Measurements from ENCODE around the gene SANBR.

SANBR gene

GRCh38 chr2:61045999-61046398 lies 19.7 kb upstream of the SANBR start:
- Histone ChIP-seq H2BK15ac (ENCODE audit: low read depth, poor library complexity, severe bottlenecking) (no peak overlapping the region), H3K4me3 (ENCODE audit: insufficient read depth in 1 of 2, low read depth in 1 of 2, low read length in 2 of 2) (no peak overlapping the region), H3K14ac (ENCODE audit: low read length in 2 of 2) (no peak overlapping the region), H2AK5ac (ENCODE audit: low read length, severe bottlenecking) (no peak overlapping the region), H3K27me3 (ENCODE audit: control insufficient read depth in 1 of 2, insufficient read depth in 1 of 2, low read length in 2 of 2) (no peaks in the 10 kb centered on the region), H3K4ac (ENCODE audit: low read depth in 1 of 2, low read length in 2 of 2) (no peak overlapping the region), H4K8ac (ENCODE audit: low read length) (no peak overlapping the region), H3K18ac (ENCODE audit: low read depth in 1 of 2, low read length in 2 of 2) (no peak overlapping the region), H3K36me3 (ENCODE audit: control insufficient read depth in 1 of 2, insufficient read depth in 2 of 2, low read depth in 1 of 2, low read length in 2 of 2) (peaks cover 12 to 50% of the 10 kb centered on the region in 2 experiments), H4K91ac (ENCODE audit: low read length) (no peak overlapping the region), H2BK5ac (ENCODE audit: low read depth, low read length, poor library complexity, severe bottlenecking) (no peak overlapping the region), H2BK12ac (ENCODE audit: low read length in 2 of 2) (no peak overlapping the region), H3K4me2 (ENCODE audit: low read length, poor library complexity, severe bottlenecking) (no peak overlapping the region), H3K9ac (ENCODE audit: low read length) (no peak overlapping the region), H2BK120ac (ENCODE audit: low read depth, low read length) (no peak overlapping the region), H3K9me3 (ENCODE audit: control insufficient read depth, low read length) (no peaks in the 10 kb centered on the region), H3K79me1 (replicated peaks; ENCODE audit: low read length, poor library complexity, severe bottlenecking) (peaks cover 10% of the 10 kb centered on the region), H3K23ac (ENCODE audit: low read length in 2 of 2) (no peak overlapping the region), H3K4me1 (ENCODE audit: control insufficient read depth, insufficient read depth, low read depth, low read length) (no peaks in the 10 kb centered on the region), H2AFZ (ENCODE audit: low read depth, low read length) (no peak overlapping the region), H3K27ac (ENCODE audit: low read length, poor library complexity, severe bottlenecking) (no peak overlapping the region)
- WGBS, result 88% methylated on average over 2 of the region's 4 CpGs
- DNase-seq, result peak; percentile 40

- H2BK12ac ChIP-seq (ENCODE audit: low read length in 2 of 2), result no peak overlapping the region
- no peak overlapping the region for H3K23ac ChIP-seq (ENCODE audit: low read length in 2 of 2)
- H3K4me1 ChIP-seq (ENCODE audit: control insufficient read depth, insufficient read depth, low read depth, low read length), result no peaks in the 10 kb centered on the region
- no peak overlapping the region for H2BK15ac ChIP-seq (ENCODE audit: low read depth, poor library complexity, severe bottlenecking)
- 95% methylated on average over 2 of the region's 2 CpGs for WGBS
- H3K9me3 ChIP-seq (ENCODE audit: control insufficient read depth, low read length), result no peaks in the 10 kb centered on the region
- H3K36me3 ChIP-seq (ENCODE audit: control insufficient read depth in 1 of 2, insufficient read depth in 2 of 2, low read depth in 1 of 2, low read length in 2 of 2), result peaks cover 16 to 23% of the 10 kb centered on the region in 2 experiments
- H3K4ac ChIP-seq (ENCODE audit: low read depth in 1 of 2, low read length in 2 of 2), result no peak overlapping the region
- H3K4me3 ChIP-seq (ENCODE audit: insufficient read depth in 1 of 2, low read depth in 1 of 2, low read length in 2 of 2), result no peak overlapping the region
- no peak overlapping the region for H2AFZ ChIP-seq (ENCODE audit: low read depth, low read length)
- H4K91ac ChIP-seq (ENCODE audit: low read length), result no peak overlapping the region
- H3K9ac ChIP-seq (ENCODE audit: low read length), result no peak overlapping the region
- no peaks in the 10 kb centered on the region for H3K27me3 ChIP-seq (ENCODE audit: control insufficient read depth in 1 of 2, insufficient read depth in 1 of 2, low read length in 2 of 2)
- peaks cover 4% of the 10 kb centered on the region for H3K79me1 ChIP-seq (replicated peaks; ENCODE audit: low read length, poor library complexity, severe bottlenecking)
- no peak overlapping the region for H3K27ac ChIP-seq (ENCODE audit: low read length, poor library complexity, severe bottlenecking)
- H2BK5ac ChIP-seq (ENCODE audit: low read depth, low read length, poor library complexity, severe bottlenecking), result no peak overlapping the region
- no peak overlapping the region for H3K18ac ChIP-seq (ENCODE audit: low read depth in 1 of 2, low read length in 2 of 2)
- no peak overlapping the region for H4K8ac ChIP-seq (ENCODE audit: low read length)
- no peak overlapping the region for H3K14ac ChIP-seq (ENCODE audit: low read length in 2 of 2)
- H2AK5ac ChIP-seq (ENCODE audit: low read length, severe bottlenecking), result no peak overlapping the region
- no peak overlapping the region for H2BK120ac ChIP-seq (ENCODE audit: low read depth, low read length)
- H3K4me2 ChIP-seq (ENCODE audit: low read length, poor library complexity, severe bottlenecking), result no peak overlapping the region
- DNase-seq, result peak; percentile 74
Measured at GRCh38 chr2:61055557-61055956, 10.1 kb upstream of the SANBR start.

- no peak overlapping the region for H2BK12ac ChIP-seq (ENCODE audit: low read length in 2 of 2)
- peaks cover 14 to 16% of the 10 kb centered on the region in 2 experiments for H3K36me3 ChIP-seq (ENCODE audit: control insufficient read depth in 1 of 2, insufficient read depth in 2 of 2, low read depth in 1 of 2, low read length in 2 of 2)
- H3K14ac ChIP-seq (ENCODE audit: low read length in 2 of 2), result no peak overlapping the region
- no peak overlapping the region for H3K4me3 ChIP-seq (ENCODE audit: insufficient read depth in 1 of 2, low read depth in 1 of 2, low read length in 2 of 2)
- H2BK15ac ChIP-seq (ENCODE audit: low read depth, poor library complexity, severe bottlenecking), result no peak overlapping the region
- H3K9ac ChIP-seq (ENCODE audit: low read length), result no peak overlapping the region
- no peaks in the 10 kb centered on the region for H3K9me3 ChIP-seq (ENCODE audit: control insufficient read depth, low read length)
- H3K27me3 ChIP-seq (ENCODE audit: control insufficient read depth in 1 of 2, insufficient read depth in 1 of 2, low read length in 2 of 2), result no peaks in the 10 kb centered on the region
- no peak overlapping the region for H3K4me2 ChIP-seq (ENCODE audit: low read length, poor library complexity, severe bottlenecking)
- no peak overlapping the region for H4K8ac ChIP-seq (ENCODE audit: low read length)
- no peak for DNase-seq
- no peak overlapping the region for H3K23ac ChIP-seq (ENCODE audit: low read length in 2 of 2)
- H4K91ac ChIP-seq (ENCODE audit: low read length), result no peak overlapping the region
- H2AK5ac ChIP-seq (ENCODE audit: low read length, severe bottlenecking), result no peak overlapping the region
- H2AFZ ChIP-seq (ENCODE audit: low read depth, low read length), result no peak overlapping the region
- H3K18ac ChIP-seq (ENCODE audit: low read depth in 1 of 2, low read length in 2 of 2), result no peak overlapping the region
- H3K27ac ChIP-seq (ENCODE audit: low read length, poor library complexity, severe bottlenecking), result no peak overlapping the region
- no peak overlapping the region for H2BK120ac ChIP-seq (ENCODE audit: low read depth, low read length)
- H3K4me1 ChIP-seq (ENCODE audit: control insufficient read depth, insufficient read depth, low read depth, low read length), result no peaks in the 10 kb centered on the region
- no peak overlapping the region for H3K4ac ChIP-seq (ENCODE audit: low read depth in 1 of 2, low read length in 2 of 2)
- H3K79me1 ChIP-seq (replicated peaks; ENCODE audit: low read length, poor library complexity, severe bottlenecking), result peaks cover 4% of the 10 kb centered on the region
- no peak overlapping the region for H2BK5ac ChIP-seq (ENCODE audit: low read depth, low read length, poor library complexity, severe bottlenecking)
Measured at GRCh38 chr2:61057562-61057961, 8.1 kb upstream of the SANBR start.

- H2AFZ ChIP-seq (ENCODE audit: low read depth, low read length), result no peak overlapping the region
- no peak overlapping the region for H2BK120ac ChIP-seq (ENCODE audit: low read depth, low read length)
- H2BK5ac ChIP-seq (ENCODE audit: low read depth, low read length, poor library complexity, severe bottlenecking), result no peak overlapping the region
- no peak overlapping the region for H3K9ac ChIP-seq (ENCODE audit: low read length)
- no peak overlapping the region for H2AK5ac ChIP-seq (ENCODE audit: low read length, severe bottlenecking)
- no peak for DNase-seq
- no peak overlapping the region for H3K14ac ChIP-seq (ENCODE audit: low read length in 2 of 2)
- H3K9me3 ChIP-seq (ENCODE audit: control insufficient read depth, low read length), result no peaks in the 10 kb centered on the region
- no peak overlapping the region for H4K8ac ChIP-seq (ENCODE audit: low read length)
- H3K36me3 ChIP-seq (ENCODE audit: control insufficient read depth in 1 of 2, insufficient read depth in 2 of 2, low read depth in 1 of 2, low read length in 2 of 2), result peaks cover 9 to 11% of the 10 kb centered on the region in 2 experiments
- no peaks in the 10 kb centered on the region for H3K27me3 ChIP-seq (ENCODE audit: control insufficient read depth in 1 of 2, insufficient read depth in 1 of 2, low read length in 2 of 2)
- H3K4me2 ChIP-seq (ENCODE audit: low read length, poor library complexity, severe bottlenecking), result no peak overlapping the region
- H3K4me1 ChIP-seq (ENCODE audit: control insufficient read depth, insufficient read depth, low read depth, low read length), result no peaks in the 10 kb centered on the region
- no peak overlapping the region for H3K27ac ChIP-seq (ENCODE audit: low read length, poor library complexity, severe bottlenecking)
- no peak overlapping the region for H2BK15ac ChIP-seq (ENCODE audit: low read depth, poor library complexity, severe bottlenecking)
- no peak overlapping the region for H3K18ac ChIP-seq (ENCODE audit: low read depth in 1 of 2, low read length in 2 of 2)
- no peak overlapping the region for H4K91ac ChIP-seq (ENCODE audit: low read length)
- H3K23ac ChIP-seq (ENCODE audit: low read length in 2 of 2), result no peak overlapping the region
- no peak overlapping the region for H2BK12ac ChIP-seq (ENCODE audit: low read length in 2 of 2)
- H3K4me3 ChIP-seq (ENCODE audit: insufficient read depth in 1 of 2, low read depth in 1 of 2, low read length in 2 of 2), result no peak overlapping the region
- peaks cover 2% of the 10 kb centered on the region for H3K79me1 ChIP-seq (replicated peaks; ENCODE audit: low read length, poor library complexity, severe bottlenecking)
- no peak overlapping the region for H3K4ac ChIP-seq (ENCODE audit: low read depth in 1 of 2, low read length in 2 of 2)
Measured at GRCh38 chr2:61059382-61059781, 6.3 kb upstream of the SANBR start.
